Spleen (tissue), 7 donors: ENCODE measurements around the gene PWP2.

Source experiments
- CTCF ChIP-seq, 11 experiments: fragments of 200-600 bp in 7 of 11; fragments of 450-650 bp in 4 of 11; sonication (generic) in 4 of 11; IDR thresholded peaks in 8 of 11; conservative IDR thresholded peaks in 3 of 11; 1 replicate in 7 of 11; 2 replicates in 4 of 11; pipeline versions ENCODE4 v1.4.0 to v1.8.0; 2016 to 2021; ENCODE audit warnings: antibody characterized with exemption in 11 of 11, inconsistent platforms in 4 of 11, mild to moderate bottlenecking in 1 of 11
- POLR2A ChIP-seq, 3 donors: fragments of 450-650 bp; IDR thresholded peaks; one replicate each; pipeline ENCODE4 v1.5.1; 2017; ENCODE audit warnings: antibody characterized with exemption in 3 of 3, mild to moderate bottlenecking in 1 of 3
- donor health status: DM: no; HTN: no; CAD: no; lungs with moderate emphysema.
- donor health status: DM: no; HTN: no; CAD: no.
- donor health status: DM: no; HTN: no; CAD: no.

DNA sequence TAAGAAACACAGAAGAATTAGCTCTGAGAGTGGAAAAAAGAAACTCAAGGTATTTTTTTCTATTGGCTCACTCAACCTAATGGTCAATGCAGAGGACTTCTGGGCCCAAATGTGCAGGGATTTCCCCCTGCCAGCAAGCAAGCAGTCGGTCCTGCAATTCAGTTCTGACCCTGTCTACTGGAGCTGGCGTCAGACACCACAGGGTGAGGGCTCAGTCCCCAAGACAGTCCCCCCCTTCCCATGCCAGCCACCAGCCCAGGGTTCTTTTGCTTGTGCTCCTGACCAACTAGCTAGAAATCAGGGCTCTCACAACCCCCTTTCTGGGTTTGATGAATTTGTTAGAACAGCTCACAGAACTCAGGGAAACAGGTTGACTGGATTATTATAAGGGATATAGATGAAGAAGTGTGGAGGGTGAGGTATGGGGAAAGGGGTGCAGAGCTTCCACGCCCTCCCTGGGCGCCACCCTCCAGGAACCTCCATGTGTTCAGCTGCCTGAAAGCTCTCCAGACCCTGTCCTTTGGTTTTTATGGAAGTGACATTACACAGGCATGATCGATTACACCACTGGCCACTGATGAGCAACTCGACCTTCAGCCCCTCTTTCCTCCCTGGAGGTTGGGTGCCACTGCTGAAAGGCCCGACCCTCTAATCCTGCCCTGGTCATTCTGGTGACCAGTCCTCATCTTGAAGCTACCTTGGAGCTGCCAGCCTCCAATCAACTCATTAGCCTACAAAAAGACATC is 22.5 kb upstream of the PWP2 start:
- no peak for TF ChIP-seq CTCF (IDR thresholded peaks at IDR 0.05 in 8 of 11, conservative IDR thresholded peaks at IDR 0.05 in 3 of 11)
- no peak for TF ChIP-seq POLR2A (IDR thresholded peaks at IDR 0.05)
